Fibroblast of lung (primary cell): ENCODE data around the gene ACOT6. TPM values are rescaled to one million over a fixed set of nuclear protein-coding genes. Genes with fewer than 3 reads are reported as not detected.
"Not testable (repeated sequence)": the region's sequence is repeated elsewhere in the genome, so short reads cannot be mapped to it uniquely, and the experiment has no call there.

Source experiments
- DNase-seq, 2 donors: peaks; one replicate each; pipeline versions ENCODE4 v3.0.0 to v3.0.0-alpha.2; 2010; ENCODE audit warnings: low read depth in 2 of 2
- H2AFZ ChIP-seq: 2 replicates; pipeline ENCODE4 v1.5.1; 2012; ENCODE audit warnings: low read length, control low read depth, inconsistent platforms
- H3K27ac ChIP-seq: 2 replicates; pipeline ENCODE4 v1.5.1; 2011; ENCODE audit warnings: low read length, control low read depth; ENCODE audit not compliant: insufficient read depth
- H3K27me3 ChIP-seq: 2 replicates; pipeline ENCODE4 v1.5.1; 2011; ENCODE audit warnings: mild to moderate bottlenecking, low read length; ENCODE audit not compliant: control insufficient read depth, insufficient read depth
- H3K36me3 ChIP-seq: 2 replicates; pipeline ENCODE4 v1.5.1; 2011; ENCODE audit warnings: low read length; ENCODE audit not compliant: control insufficient read depth, insufficient read depth
- H3K4me1 ChIP-seq: 2 replicates; pipeline ENCODE4 v1.5.1; 2011; ENCODE audit warnings: low read length; ENCODE audit not compliant: control insufficient read depth, insufficient read depth; ENCODE audit errors: extremely low read depth
- H3K4me2 ChIP-seq: 2 replicates; pipeline ENCODE4 v1.5.1; 2011; ENCODE audit warnings: low read length, control low read depth; ENCODE audit not compliant: insufficient read depth; ENCODE audit errors: extremely low read depth
- H3K4me3 ChIP-seq, 4 experiments: fragments of 200-600 bp in 1 of 4; sonication (generic) in 1 of 4; replicated peaks in 1 of 4; 2 replicates each; pipeline ENCODE4 v1.5.1; 2011 to 2016; ENCODE audit warnings: low read length in 4 of 4, low read depth in 3 of 4, mild to moderate bottlenecking in 3 of 4, control low read depth in 2 of 4, inconsistent platforms in 1 of 4, mixed read lengths in 1 of 4; ENCODE audit not compliant: insufficient read depth in 1 of 4; ENCODE audit errors: control extremely low read depth in 1 of 4
- H3K79me2 ChIP-seq: 2 replicates; pipeline ENCODE4 v1.5.1; 2012; ENCODE audit warnings: mild to moderate bottlenecking, low read length, inconsistent platforms; ENCODE audit not compliant: control insufficient read depth, insufficient read depth
- H3K9ac ChIP-seq: 2 replicates; pipeline ENCODE4 v1.5.1; 2011; ENCODE audit warnings: mild to moderate bottlenecking, low read length, control low read depth; ENCODE audit not compliant: insufficient read depth
- H3K9me3 ChIP-seq: 2 replicates; pipeline ENCODE4 v1.5.1; 2012; ENCODE audit warnings: low read depth, low read length; ENCODE audit not compliant: control insufficient read depth, insufficient read depth
- H4K20me1 ChIP-seq: 2 replicates; pipeline ENCODE4 v1.5.1; 2011; ENCODE audit warnings: low read length; ENCODE audit not compliant: control insufficient read depth, insufficient read depth; ENCODE audit errors: extremely low read depth
- CTCF ChIP-seq, 2 donors: IDR thresholded peaks in 1 of 2; conservative IDR thresholded peaks in 1 of 2; 1 replicate in 1 of 2; 2 replicates in 1 of 2; pipeline ENCODE4 v1.5.1; 2011 to 2012; ENCODE audit warnings: low read length in 2 of 2, control low read depth in 1 of 2, inconsistent platforms in 1 of 2, low read depth in 1 of 2, mild to moderate bottlenecking in 1 of 2
- EZH2 ChIP-seq: IDR thresholded peaks from 2 replicates; pipeline ENCODE4 v1.5.1; 2012; ENCODE audit warnings: low read length, control low read depth, mild to moderate bottlenecking; ENCODE audit errors: missing control alignments
- polyA plus RNA-seq, 2 donors: library from polyadenylated mRNA; depleted of rRNA in 1 of 2; stranded (reverse) in 1 of 2; unstranded in 1 of 2; fragments of >200 nt; gene quantifications; 2 replicates each; pipeline ENCODE4 v1.2.1, GENCODE V29; 2011 to 2012; ENCODE audit warnings: missing spikeins in 1 of 2
- total RNA-seq: library from RNA; depleted of rRNA; stranded (reverse); fragments of >200 nt; gene quantifications from 2 replicates; pipeline ENCODE4 v1.2.1, GENCODE V29; 2014

The ACOT6 gene
- total and polyA plus RNA-seq, 2 donors (not counting 1 experiment from before 2014, with no cell fraction given), result not detected

DNA sequence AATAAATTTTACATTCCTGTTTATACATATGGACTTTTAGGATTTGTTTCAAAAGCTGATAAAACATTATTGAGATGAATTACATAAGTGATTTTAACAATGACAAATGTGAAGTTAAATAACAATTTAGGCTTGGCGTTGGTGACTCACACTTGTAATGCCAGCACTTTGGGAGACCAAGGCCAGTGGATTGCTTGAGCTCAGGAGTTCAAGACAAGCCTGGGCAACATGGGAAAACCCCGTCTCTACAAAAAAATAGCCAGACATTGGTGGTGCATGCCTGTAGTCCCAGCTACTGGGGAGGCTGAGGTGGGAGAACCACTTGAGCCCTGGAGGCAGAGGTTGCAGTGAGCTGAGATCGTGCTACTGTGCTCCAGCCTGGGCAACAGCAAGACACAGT lies 35.9 kb upstream of the ACOT6 start:
- H3K79me2 ChIP-seq, result no peaks in the 10 kb centered on the region
- H3K4me1 ChIP-seq, result no peaks in the 10 kb centered on the region
- no peak for DNase-seq
- H3K4me2 ChIP-seq, result no peak overlapping the region
- no peaks in the 10 kb centered on the region for H3K27me3 ChIP-seq
- TF ChIP-seq CTCF (conservative IDR thresholded peaks at IDR 0.05 in 1 of 2, IDR thresholded peaks at IDR 0.05 in 1 of 2; ENCODE audit: low read depth in 1 of 2, low read length in 2 of 2) (no peak), EZH2 (no peak)
- no peaks in the 10 kb centered on the region for H4K20me1 ChIP-seq
- no peak overlapping the region for H2AFZ ChIP-seq
- H3K36me3 ChIP-seq, result no peaks in the 10 kb centered on the region
- H3K9me3 ChIP-seq, result no peaks in the 10 kb centered on the region
- no peak overlapping the region for H3K4me3 ChIP-seq
- no peak overlapping the region for H3K27ac ChIP-seq
- no peak overlapping the region for H3K9ac ChIP-seq

DNA sequence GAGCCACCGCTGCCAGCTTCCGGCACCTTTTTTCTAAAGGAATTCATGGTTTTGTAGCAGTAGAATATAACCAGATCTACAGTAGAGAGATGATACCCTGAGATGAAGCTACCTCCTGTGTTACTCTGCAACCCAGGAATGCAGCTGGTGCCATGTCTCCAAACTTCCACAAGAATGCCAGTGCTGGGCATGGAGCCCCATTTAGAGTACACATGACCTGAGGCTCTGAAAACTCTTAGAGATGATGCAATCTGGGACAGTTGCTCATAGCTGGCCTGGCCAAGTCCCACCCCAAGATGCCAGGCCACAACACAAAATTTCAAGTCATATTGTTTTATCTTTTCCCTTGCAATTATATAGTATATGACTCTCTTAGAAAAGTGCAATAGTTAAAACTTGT lies 35.1 kb upstream of the ACOT6 start:
- not testable (repeated sequence) for H3K4me3 ChIP-seq, H3K9me3 ChIP-seq, H3K27ac ChIP-seq

GRCh38 chr14:73582102-73582979 lies 30.0 kb upstream of the ACOT6 start:
- not testable (repeated sequence) for H3K4me2 ChIP-seq

More for the DNA sequence above, 35.1 kb upstream of the ACOT6 start:
- not testable (repeated sequence) for H3K36me3 ChIP-seq, H3K4me1 ChIP-seq, H3K4me2 ChIP-seq, H3K27me3 ChIP-seq, H3K79me2 ChIP-seq, DNase-seq, H4K20me1 ChIP-seq, H3K9ac ChIP-seq, H2AFZ ChIP-seq

GRCh38 chr14:73588695-73589094 lies 23.6 kb upstream of the ACOT6 start:
- no peaks in the 10 kb centered on the region for H3K36me3 ChIP-seq
- no peak for DNase-seq
- no peak overlapping the region for H3K27ac ChIP-seq
- no peaks in the 10 kb centered on the region for H3K4me1 ChIP-seq
- no peak overlapping the region for H2AFZ ChIP-seq
- no peaks in the 10 kb centered on the region for H3K79me2 ChIP-seq
- H4K20me1 ChIP-seq, result no peaks in the 10 kb centered on the region
- TF ChIP-seq EZH2 (no peak), CTCF (conservative IDR thresholded peaks at IDR 0.05 in 1 of 2, IDR thresholded peaks at IDR 0.05 in 1 of 2; ENCODE audit: low read depth in 1 of 2, low read length in 2 of 2) (no peak)
- no peak overlapping the region for H3K4me3 ChIP-seq
- H3K27me3 ChIP-seq, result no peaks in the 10 kb centered on the region
- H3K9ac ChIP-seq, result no peak overlapping the region
- H3K9me3 ChIP-seq, result no peaks in the 10 kb centered on the region
- no peak overlapping the region for H3K4me2 ChIP-seq

More at GRCh38 chr14:73582102-73582979, 30.0 kb upstream of the ACOT6 start:
- not testable (repeated sequence) for H3K27ac ChIP-seq, H2AFZ ChIP-seq, H3K79me2 ChIP-seq, H3K36me3 ChIP-seq, H3K27me3 ChIP-seq, H3K9ac ChIP-seq, H3K4me1 ChIP-seq, DNase-seq, H3K4me3 ChIP-seq, H3K9me3 ChIP-seq, H4K20me1 ChIP-seq
